NCI-H524 treated with DMSO at 0.1 percent for 48 hours (cell line): ENCODE results near the gene PVRIG.
"Not testable (repeated sequence)": the region's sequence is repeated elsewhere in the genome, so short reads cannot be mapped to it uniquely, and the experiment has no call there.

Source experiments
- DNase-seq: peaks from one replicate; lab custom pipeline; 2025; lab: John Stamatoyannopoulos, UW

PVRIG gene

DNA sequence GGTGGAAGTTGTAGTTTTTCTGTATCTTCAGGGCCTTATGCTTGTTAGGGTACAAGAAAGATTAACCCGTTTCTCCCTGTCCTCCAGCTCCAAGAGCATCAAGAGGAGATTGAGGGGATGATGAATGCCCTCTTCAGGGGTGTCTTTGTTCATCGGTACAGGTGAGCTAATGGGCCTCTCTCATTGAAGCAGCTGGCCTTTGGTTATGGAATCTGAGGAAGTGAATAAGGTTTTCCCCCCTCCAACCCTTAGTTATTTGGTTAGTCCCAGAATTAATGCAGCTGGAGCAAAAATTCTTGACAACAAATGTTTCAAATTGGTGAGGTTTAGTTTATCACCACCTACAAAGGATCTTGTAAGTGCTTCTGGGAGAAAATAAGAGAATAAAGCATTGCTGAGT lies 24.5 kb upstream of the PVRIG start:
- no peak for DNase-seq

DNA sequence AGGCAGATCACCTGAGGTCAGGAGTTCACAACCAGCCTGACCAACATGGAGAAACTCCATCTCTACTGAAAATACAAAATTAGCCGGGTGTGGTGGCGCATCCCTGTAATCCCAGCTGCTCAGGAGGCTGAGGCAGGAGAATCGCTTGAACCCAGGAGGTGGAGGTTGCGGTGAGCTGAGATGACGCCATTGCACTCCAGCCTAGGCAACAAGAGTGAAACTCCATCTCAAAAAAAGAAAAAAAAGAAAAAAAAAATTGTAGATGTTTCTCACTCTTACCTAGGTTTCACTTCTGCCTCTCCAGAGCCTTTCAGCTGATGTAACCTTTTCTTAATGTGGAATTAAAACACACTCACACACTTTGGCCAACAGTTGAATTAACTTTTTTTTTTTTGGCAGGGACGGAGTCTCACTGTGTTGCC lies 23.8 kb upstream of the PVRIG start:
- not testable (repeated sequence) for DNase-seq

GRCh38 chr7:100198266-100198665 lies 21.5 kb upstream of the PVRIG start:
- no peak for DNase-seq

- DNase-seq = no peak
Measured at GRCh38 chr7:100200693-100201092, 19.1 kb upstream of the PVRIG start.

- no peak for DNase-seq
Measured at GRCh38 chr7:100204454-100204853, 15.3 kb upstream of the PVRIG start.

- no peak for DNase-seq
Measured at GRCh38 chr7:100208911-100209408, 10.8 kb upstream of the PVRIG start.

- no peak for DNase-seq
Measured at GRCh38 chr7:100209493-100209892, 10.3 kb upstream of the PVRIG start.

- no peak for DNase-seq
Measured at GRCh38 chr7:100210805-100211204, 8.9 kb upstream of the PVRIG start.

DNA sequence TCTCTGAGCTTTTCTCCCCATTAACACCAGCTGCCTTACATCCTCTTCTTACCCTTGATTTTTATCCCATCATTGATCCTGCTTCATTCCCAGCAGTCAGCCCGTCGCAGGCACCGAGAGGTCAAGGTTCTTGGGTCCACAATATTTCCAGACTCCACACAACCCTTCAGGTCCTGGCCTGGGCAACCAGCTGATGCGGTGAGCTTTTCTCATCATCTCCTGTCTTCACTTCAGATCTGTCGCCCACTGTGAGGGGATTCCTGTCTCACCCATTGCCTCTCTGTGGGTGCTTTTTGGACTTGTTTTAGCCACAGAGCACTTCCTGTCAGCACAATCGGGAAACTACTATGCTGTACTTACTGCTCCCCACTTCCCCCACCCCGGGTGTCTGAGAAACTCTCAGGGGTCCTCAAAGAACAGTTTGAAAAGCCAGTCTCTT lies 8.4 kb upstream of the PVRIG start:
- DNase-seq = no peak

DNA sequence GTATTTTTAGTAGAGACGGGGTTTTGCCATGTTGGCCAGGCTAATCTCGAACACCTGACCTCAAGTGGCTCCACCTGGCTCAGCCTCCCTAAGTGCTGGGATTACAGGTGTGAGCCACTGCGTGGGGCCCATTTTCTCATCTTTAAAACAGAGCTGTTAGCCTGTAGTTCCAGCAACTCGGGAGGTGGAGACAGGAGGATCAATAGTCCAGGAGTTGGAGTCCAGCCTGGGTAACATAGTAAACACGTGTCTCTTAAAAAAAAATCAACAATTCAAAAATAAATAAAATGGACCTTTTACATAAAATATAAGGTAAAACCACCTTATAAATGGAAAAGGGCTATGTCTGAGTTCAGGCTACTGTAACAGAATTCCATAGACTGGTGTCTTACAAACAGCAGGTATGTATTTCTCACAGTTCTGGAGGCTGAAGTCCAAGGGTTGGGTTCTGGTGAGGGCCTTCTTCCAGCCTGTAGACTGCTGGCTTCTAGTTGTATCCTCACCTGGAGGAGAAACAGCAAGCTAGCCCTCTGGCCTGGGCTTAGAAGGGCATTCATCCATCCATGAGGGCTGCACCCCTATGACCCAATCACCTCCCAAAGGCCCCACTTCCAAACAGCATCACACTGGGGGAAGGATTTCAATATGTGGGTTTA lies 7.0 kb upstream of the PVRIG start:
- no peak for DNase-seq

DNA sequence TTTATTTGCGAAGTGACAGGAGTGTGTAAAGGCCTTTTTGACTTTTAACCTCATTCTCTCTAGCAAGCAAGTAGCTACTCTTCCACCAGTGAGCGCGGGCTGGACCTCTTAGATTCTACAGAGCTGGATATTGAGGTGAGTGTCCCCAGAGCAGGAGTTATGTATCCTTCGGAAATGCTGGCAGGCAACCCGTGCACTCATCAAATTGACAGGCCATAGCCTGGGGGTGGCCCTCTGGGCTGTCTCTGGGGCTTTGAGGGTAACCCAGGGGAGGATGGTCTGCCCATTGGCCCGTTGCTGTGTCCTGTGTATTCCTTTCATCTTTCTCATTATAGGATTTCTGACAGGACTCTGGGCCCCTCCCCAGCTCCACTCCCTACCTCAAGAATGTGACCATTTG lies 6.1 kb upstream of the PVRIG start:
- DNase-seq = no peak

DNA sequence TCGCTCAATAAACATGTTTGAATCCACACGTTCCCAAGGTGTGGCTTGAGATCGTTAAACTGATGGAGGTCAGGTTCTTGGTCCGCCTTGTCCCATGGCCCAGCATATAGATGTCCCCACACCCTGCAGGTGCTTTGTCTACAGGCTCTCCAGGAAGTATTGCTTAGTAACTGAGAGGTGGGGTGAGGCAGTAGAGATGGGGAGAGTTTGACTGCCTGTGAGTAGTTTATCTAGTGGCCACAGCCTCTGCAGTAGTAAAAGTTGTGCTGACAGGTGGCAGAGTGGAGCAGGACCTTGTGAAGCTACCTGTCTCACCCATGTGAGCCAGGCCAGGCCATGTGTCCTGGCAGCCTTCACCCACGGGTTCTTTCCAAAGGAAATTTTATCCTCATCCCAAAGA lies 5.4 kb upstream of the PVRIG start:
- DNase-seq = not testable (repeated sequence)

DNA sequence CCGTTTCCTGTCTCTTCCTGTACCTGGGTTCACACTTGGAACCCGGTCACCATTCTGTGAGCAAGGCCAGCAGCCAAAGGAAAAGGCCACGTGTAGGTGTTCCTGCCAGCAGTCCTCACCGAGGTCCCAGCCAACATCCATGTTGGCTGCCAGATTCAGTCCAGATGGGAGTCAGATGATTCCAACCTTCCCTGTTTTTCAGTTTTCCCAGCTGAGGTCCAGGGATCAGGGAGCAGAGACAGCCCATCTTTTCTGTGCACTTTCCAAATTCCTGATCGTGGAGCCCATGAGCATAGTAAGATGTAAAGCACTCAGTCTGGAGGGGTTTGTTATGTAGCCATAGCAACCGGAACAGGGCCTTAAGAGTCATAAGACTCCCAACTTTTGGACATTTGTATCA lies 3.9 kb upstream of the PVRIG start:
- DNase-seq = no peak

GRCh38 chr7:100217934-100218333 lies 1.8 kb upstream of the PVRIG start:
- DNase-seq = not testable (repeated sequence)

DNA sequence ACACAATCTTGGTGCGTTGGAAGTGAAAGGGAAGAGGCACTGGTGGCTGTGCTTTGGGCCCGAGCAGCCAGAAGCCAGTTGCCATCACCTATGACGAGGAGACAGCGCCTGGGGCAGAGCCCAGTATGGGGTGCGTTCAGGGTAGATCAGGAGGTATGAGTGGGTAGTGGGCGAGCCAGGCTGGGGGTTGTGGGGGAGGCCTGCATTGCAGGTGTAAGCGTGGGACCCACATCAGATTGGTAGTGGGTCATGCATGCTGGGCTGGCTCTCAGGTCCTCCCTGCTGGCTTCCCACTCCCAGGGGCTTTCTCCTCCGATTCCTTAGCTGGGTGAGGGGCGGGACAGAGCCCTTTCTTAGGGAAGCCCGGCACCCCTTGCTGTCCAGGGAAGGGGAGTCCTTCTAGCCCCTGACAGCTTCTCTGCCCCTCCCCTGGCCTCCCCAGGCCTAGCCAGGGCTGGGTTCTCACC lies 445 bp upstream of the PVRIG start:
- DNase-seq = no peak

- DNase-seq = no peak
Measured at GRCh38 chr7:100220586-100221230, 959 bp downstream of the PVRIG start.

DNA sequence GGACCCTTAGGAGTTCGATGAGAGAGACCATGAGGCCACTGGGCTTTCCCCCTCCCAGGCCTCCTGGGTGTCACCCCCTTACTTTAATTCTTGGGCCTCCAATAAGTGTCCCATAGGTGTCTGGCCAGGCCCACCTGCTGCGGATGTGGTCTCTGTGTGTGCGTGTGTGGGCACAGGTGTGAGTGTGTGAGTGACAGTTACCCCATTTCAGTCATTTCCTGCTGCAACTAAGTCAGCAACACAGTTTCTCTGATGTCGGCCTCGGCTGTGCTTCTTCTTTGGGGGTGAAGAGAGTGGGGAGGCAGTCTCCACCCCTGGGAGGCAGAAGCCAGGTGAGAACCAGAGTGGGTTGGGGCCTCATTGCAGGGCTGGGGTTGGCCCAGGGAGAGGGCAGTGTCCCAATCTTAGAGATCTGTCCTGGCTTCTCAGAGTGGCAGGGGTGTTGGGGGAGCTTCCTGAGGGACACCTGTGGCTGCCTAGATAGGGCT lies 1.5 kb downstream of the PVRIG start:
- DNase-seq = no peak

GRCh38 chr7:100221767-100222444 lies 2.2 kb downstream of the PVRIG start:
- no peak for DNase-seq

DNA sequence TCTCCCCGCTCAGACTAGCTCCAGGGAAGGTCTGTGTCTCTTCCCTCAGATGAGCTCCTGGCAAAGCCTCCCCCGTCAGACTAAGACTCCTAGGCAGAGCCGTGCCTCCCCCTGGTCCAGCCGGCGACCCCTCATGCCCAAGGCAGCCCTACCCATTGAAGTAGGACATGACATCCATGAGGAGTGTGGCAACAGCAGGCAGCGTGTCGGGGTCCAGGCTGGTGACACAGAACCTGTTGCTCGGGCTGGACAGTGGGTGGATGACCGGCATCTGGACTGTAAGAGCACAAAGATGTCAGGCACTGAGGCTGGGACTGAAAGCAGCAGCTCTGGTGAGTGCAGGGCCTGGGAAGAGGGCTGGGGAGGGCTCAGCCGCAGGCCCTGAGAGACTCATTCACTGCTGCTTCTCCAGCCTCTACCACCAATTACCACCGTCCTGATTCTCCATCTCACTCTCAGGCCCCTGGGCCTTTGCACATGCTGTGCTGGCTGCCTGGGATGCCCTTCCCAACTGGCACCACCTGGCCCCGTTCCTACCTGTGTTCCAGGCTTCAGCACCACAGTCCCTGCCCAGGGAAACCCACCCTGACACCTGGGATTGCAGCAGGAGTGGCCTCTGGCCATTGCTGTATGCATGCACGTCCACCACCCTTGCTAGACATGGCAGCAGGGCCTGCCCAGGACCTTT lies 2.8 kb downstream of the PVRIG start:
- DNase-seq = no peak

DNA sequence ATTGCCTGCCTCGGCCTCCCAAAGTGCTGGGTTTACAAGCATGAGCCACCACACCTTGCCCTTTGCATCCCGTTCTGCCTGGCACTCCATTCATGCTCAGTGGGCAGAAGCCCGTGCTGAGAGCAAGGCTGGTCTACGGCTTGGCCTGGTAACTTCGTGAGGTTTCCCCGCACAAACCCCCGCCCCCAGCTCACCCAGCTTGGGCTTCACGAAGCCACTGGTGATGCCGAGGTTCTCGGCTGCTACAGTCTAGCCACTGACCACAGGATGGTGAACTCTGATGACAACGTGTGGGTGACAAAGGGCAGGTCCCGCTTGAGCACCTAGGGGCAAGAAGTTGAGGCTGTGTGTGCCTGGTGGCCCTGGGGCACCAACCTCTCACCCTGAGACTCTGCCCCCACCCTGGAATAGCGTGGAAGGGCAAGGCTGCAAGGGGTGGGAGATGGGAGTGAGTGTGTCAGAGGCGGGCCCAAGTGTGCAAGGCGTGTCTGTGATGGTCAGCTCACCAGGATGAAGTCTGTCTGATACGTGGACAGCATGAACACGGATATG lies 3.7 kb downstream of the PVRIG start:
- not testable (repeated sequence) for DNase-seq

GRCh38 chr7:100224891-100225290 lies 5.1 kb downstream of the PVRIG start:
- not testable (repeated sequence) for DNase-seq
